NCI-H1436 treated with DMSO at 0.1 percent for 48 hours (cell line): ENCODE measurements around the gene PCBP3.
"Not testable (repeated sequence)": the region's sequence is repeated elsewhere in the genome, so short reads cannot be mapped to it uniquely, and the experiment has no call there.

Source experiments
- DNase-seq: peaks from one replicate; lab custom pipeline; 2025; lab: John Stamatoyannopoulos, UW

Gene PCBP3

DNA sequence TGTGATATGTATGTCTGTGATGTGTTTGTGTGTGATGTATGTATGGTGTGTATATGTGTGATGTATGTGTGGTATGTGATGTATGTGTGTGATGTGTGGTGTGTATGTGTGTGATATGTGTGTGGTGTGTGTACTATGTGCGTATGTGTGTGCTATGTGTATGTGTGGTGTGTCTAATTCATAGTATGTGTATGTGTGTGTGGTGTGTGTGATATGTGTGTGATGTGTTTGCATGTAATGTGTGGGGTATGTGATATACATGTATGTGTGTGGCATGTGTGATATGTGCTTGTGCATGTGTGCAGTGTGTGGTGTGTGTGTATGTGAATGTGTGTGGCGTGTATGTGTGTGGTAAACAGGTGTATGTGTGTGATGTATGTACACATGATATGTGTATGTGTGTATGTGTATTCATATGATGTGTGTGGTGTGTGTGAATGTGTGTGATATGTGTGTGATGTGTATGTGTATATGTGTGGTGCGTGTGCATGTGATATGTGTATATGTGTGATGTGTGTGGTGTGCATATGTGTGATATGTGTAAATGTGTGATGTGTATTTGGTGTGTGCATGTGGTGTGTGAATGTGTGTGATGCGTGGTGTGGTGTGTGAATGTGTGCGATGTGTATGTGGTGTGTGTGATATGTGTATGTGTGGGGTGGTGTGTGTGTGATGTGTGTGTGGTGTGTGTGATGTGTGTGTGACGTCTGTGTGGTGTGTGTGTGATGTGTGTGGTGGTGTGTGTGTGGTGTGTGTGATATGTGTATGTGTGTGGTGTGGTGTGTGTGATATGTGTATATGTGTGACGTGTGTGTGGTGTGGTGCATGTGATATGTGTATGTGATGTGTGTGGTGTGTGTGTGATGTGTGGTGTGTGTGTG, 8.0 kb upstream of the PCBP3 start:
- no peak for DNase-seq

DNA sequence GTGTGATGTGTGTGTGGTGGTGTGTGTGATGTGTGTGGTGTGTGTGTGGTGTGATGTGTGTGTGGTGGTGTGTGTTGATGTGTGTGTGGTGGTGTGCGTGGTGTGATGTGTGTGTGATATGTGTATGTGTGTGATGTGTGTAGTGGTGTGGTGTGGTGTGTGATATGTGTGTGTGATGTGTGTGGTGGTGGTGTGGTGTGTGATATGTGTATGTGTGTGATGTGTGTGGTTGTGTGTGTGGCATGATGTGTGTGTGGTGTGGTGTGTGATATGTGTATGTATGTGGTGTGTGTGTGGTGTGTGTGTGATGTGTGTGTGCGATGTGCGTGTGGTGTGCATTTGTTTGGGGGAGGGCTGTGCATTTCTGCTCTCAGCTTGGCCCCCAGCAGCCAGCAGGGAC, 7.1 kb upstream of the PCBP3 start:
- DNase-seq = no peak

DNA sequence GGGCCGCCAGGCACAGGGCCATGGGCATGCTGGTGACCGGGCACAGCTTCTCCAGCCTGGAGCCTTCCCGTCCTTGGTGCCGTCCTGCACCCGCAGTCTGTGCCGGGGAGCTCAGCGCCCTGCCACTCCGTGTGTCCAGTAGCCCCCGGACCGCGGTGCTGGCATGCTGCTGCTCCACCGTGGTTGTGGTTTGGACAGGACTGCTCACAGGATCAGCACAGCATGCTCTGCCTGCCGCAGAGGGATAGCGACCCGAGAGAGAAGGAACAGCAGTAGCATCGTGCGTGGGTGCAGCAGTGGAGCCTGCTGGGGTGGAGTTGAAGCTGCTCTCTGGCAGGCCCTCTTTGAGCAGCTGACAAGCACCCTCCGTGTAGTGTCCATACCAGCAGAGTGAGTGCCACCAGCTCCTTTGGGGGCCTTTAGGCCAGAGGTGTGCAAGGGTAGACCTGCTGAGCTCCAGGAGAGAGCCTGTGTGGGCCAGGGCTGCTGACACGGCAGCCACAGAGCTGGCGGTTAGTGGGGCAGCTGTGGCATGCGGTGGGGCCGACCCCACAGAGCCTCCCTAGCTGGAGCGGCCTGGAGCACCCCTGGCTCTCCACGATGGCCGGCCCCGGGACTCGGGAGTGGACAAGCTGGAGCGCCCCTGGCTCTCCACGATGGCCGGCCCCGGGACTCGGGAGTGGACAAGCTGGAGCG, 6.4 kb upstream of the PCBP3 start:
- DNase-seq = no peak

DNA sequence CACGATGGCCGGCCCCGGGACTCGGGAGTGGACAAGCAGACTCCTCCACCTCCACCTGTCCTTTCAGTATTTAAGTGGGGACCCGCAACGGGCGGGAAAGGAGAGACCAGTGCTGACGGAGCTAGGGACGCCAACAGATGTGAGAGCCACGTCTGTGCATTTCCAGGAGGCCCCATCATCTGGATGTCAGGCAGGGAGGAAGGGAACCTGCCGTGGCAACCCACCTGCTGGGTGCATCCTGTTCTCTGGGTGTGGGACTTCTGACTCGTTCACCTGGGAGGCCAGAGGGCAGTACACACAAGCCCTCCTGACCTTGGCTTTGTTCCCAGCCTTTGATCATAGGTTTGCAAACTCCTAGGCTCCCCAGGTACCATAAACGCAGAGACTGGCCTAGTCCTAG, 5.6 kb upstream of the PCBP3 start:
- DNase-seq = no peak

DNA sequence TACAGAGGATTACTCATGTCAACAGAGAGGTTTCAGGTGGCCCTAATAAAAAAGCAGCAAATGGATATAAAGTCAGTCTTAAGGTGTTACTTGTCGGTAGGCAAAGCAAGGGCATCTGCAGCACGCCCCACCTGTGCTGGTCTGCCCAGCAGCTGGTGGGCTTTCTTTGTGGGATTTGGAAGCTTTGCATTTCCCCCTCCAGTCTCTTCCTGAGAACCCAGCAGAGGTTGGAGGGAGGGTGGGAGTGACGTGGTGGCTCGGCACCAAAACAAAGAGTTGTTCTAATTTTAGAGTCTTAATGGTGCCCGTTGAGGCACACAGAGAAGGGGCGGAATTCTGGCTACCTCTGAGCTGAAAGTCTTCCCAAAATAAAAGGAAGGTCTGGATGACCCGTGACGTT, 4.8 kb upstream of the PCBP3 start:
- no peak for DNase-seq

DNA sequence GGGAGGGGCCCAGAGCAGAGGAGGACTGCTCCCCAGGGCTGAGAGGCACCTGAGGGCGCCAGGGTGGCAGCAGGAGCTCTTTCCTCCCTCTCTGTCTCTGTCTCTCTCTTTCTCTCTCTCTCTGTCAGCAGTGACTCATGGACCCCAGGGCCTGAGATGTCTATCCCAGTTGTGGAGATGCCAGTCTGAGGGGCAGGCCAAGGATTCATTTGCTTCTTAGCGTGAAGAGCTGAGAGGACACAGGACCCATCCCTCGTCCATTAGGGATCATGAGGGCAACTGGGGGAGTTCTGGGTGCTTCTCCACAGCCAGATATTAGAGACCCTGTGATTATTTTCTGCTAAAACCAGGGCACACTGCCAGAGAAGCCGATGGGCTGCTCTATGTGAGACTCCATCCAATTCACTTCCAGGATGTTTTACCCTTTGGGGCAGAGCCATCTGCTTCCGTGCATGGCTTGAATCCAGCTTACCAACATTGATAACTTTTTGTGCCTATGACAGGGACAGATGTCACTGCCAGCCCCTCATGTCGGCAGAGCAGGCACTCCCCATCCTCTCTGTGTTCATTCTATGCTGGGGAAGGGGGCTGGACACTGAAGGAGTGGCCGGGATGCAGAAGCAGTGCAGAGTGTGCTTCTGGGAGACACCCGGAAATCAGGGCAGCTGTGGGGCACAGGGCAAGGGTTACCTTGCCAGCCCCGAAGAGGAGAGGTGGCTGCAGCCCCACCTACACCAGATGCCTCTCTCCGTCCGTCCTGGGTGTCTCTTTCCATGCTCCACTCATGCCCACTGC, 4.1 kb upstream of the PCBP3 start:
- no peak for DNase-seq

DNA sequence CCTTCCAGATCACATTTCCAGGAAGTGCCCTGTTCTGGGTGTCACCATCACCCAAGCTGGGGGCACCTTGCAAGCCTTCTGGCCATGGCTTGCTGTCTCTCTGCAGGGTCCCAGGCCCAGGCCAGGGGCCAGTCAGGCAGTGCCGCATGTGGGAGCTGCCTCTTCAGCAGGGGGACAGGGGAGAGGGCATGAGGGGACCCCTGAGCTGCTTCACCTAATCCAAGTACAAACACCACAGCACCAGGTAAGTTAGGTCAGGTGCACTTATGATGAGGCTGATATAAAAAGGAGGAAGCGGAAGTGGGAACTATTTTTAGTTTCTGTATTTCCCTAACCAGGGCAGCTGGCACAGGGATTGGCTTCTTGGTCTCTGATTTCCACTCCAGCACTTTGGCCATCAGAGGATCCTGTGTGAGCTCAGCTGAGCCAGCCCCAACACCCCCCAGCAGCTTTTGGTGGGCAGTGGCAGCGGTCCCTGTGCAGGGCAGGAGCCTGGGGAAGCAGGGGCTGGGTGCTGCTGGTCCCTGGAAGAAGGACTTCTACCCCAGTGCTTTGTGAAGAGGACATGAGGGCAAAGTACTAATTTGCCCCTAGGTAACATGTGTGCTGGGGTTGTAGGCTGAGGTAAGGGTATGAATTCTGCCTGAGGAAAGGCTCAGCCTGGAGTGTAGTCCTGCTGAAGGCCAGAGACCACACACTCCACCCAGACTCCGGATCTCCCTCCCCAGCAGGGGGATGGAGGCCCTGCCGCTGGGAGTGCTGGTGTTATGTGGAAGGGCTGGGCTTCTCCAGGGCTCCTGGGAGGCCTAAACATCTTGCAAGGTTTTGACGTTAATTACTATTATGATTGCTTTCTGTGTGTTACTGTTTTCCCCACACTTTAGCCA, 3.3 kb upstream of the PCBP3 start:
- no peak for DNase-seq

DNA sequence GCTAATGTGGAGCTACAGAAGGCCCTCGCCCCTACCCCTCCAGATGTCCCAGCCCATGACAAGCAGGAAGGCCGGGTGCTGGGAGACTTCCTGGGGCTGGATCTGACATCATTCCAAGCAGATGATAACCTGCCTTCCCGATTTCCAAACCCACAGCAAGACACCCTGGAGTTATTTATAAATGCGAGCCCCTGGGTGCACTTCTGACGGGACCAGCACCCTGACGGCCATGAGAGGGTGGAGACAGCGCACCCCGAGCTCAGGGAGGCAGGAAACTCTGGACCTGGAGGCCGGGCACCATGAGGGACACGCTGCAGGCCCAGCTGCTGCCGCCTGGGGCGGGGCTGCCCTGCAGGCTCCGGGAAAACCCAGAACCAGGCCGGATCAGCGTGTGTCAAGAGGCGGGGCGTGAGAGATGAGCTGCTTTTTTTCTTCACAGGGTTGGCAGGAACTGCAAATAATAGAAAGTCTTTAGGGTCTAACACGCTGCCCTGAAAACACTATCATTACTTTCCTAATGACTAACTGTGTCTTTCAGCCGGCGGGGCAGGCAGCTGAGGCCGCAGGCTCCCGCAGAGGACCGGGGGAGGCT, 2.5 kb upstream of the PCBP3 start:
- DNase-seq = no peak

DNA sequence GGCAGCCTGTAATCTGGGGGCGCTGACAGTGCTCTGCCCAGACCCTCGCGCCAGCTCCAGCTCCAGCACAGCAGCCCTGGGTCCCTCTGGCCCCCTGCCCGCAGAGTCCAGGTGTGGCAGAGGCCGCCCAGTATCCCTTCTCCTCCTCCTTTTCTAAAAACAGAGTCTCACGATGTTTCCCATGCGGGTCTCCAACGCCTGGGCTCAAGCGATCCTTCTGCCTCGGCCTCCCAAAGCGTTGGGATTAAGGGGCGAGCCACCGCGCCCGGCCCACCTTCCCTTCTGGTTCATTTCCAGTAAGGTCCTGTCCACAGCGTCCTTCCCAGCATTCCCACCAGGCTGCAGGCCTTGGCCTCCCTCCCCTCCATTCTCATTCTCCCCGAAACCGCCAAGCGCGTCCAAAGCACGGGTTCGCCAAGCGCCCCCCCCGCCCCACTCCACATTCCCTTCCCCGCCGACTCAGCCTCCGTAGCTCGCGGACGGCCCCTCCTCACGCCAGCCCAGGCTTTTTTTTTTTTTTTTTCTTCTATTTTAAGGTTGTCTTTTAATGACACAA, 2.0 kb upstream of the PCBP3 start:
- DNase-seq = no peak

DNA sequence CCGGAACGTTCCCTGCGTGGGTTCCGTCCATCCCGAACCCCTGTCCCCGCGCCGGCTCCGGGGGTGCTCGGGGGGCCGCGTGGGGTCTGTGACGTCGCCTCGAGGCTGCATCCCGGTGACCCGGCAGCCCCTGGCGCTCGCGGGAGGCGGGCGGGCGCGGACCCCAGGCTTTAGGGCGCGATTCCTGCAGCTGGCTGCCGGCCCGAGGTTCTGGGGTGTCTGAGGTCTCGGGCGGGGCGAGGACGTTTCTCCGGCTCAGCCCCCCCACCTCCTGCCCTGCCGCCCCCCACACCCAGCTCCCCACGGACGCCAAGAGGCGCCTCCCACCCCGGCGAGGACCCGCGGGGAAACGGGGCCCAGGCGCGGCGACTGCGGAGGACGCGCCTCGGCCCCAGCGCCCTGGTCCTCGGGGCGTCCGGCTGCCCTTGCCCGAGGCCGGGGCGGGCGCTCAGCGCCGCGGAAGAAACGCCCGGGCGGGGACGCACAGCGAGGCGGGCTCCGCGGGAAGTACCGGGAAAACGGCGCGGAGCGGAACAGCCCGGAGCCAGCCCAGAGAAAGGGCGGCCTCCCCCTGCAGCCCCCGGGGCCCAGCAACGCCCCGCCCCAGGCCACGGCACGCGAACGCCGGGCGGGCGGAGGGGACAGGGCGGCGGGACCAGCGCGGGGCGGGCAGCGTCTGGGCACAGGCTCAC, 1.3 kb upstream of the PCBP3 start:
- no peak for DNase-seq

DNA sequence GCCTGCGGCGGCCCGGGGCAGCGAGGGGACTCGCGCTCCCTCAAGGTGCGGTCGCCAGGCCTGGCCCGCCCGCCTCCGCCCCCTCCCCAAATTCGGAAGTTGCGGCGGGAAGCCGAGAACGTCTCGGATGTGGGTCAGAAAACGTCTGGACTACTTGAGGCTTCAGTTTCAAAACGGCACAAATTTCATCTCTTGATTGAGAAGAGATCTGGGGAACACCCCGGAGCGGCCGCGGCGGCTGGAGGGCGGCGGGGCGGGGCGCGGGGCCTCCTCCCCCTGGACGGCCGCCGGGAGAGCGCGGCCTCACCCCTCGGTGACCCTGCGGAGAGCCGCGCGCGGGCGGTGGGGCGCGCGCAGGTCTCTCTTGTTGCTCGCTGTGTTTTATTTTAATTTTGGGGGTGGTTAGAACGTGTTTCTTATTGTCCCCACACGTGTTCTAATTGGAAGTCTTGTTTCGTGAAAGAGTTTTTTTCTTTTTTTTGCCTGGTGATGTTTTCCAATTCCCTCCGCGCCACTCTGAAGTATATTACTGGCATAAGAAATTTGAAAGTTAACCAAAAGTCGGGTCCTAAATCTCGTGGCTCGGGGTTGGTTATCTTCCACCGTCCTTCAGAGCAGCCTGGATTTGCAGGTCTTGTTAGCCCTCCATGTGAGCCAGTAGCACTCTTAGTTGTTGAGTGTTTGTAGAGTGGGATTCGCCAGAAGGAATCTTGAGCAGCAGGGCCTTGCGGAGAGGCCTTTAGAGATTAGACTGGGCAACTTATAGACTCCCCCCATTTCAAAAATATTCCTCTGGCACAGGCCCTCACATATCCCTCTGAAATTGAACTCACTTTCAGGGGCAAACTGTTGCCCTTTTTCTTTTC, 749 bp downstream of the PCBP3 start:
- DNase-seq = no peak

DNA sequence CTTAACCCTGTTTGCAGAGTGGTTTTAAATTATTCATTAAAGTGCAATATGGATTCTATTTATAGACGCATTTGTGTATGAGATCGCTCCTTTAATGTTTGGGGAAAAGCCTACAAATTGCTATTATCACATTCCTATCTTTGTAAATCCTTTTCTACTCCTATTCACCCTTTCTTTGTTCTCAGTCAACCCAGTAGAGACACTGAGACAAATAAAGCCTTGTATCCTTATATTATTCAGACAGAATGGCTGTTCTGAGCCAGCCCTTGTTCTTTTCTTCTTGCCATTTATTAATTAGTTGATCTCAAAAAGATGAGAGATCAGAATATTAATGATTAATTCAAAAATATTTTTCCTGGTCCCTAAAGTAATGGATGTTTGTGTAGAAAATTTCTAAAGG, 8.4 kb downstream of the PCBP3 start:
- DNase-seq = no peak

DNA sequence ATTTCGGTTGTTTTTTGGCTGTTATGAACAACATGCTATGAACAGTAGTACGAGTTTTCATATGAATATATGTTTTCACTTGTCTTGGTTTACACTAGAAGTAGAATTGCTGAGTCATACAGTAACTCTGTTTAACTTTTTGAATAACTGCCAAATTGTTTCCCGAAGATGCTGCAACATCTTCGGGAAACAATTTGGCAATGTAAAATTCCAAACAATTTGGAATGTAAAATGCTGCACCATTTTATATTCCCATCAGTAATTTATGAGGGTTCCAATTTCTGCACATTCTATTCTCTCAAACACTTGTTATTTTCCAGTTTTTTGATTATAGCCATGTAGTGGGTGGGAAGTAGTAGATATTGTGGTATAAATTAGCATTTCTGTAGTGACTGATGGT, 11.6 kb downstream of the PCBP3 start:
- no peak for DNase-seq

DNA sequence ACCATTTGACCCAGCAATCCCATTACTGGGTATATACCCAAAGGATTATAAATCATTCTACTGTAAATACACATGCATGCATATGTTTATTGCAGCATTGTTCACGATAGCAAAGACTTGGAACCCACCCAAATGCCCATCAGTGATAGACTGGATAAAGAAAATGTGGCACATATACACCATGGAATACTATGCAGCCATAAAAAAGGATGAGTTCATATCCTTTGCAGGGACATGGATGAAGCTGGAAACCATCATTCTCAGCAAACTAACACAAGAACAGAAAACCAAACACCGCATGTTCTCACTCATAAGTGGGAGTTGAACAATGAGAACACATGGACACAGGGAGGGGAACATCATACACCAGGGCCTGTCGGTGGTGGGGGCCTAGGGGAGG, 12.6 kb downstream of the PCBP3 start:
- DNase-seq = not testable (repeated sequence)

DNA sequence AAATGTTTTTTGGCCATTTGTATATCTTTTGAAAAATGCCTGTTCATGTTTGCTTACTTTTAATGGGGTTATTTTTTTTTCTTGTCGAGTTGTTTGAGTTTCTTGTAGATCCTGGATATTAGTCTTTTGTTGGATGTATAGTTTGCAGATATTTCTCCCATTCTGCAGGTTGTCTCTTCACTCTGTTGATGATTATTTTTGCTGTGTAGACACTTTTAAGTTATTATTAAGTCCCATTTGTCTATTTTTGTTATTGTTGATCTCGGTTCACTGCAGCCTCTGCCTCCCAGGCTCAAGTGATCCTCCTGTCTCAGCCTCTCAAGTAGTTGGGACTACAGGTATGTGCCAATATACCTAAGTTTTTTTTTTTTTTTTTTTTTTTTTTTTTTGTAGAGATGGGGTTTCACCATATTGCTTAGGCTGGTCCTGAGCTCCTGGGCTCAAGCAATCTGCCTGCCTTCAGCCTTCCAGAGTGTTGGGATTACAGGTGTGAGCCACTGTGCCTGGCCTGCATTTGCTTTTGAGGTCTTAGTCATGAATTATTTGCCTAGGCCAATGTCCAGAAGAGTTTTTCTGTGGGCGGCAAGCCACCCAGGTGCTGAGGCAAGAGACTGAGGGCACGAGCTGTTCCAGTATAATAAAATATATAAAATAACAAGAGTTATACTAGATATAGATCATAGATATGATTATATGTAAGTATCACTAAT, 18.5 kb downstream of the PCBP3 start:
- DNase-seq = not testable (repeated sequence)

DNA sequence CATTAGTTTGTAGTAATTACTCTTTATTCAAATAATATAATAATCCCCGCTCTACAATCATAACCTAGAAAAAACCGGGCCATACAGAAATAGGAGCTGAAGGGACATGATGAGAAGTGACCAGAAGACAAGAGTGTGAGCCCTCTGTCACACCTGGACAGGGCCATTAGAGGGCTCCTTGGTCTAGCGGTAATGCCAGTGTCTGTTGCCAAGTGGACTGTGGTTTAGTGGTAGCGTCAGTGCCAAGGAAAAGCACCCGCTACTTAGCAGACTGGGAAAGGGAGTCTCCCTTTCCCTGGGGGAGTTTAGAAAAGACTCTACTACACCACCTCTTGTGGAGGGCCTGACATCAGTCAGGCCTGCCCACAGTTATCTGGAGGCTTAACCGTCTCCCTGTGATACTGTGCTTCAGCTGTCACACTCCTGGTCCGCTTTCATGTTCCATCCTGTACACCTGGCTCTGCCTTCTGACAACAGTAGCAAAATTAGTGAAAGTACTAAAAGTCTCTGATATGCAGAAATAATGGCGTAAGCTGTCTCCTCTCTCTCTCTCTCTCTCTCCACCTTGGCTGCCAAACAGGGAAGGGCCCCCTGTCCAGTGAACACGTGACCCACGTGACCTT, 19.2 kb downstream of the PCBP3 start:
- not testable (repeated sequence) for DNase-seq

DNA sequence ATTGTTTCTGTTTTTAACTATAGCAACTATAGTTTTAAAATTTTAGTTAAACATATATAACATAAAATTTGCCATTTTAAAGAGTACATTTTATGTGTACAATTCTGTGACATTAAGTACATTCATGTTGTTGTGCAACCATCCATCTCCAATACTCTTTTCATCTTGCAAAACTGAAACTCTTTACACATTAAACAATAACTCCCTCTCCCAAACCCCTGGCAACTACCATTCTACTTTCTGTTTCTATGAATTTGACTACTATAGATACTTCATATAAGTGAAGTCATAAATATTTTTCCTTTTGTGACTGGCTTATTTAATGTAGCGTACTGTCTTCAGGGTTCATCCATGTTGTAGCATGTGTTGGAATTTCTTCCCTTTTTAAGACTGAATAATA, 25.9 kb downstream of the PCBP3 start:
- no peak for DNase-seq

DNA sequence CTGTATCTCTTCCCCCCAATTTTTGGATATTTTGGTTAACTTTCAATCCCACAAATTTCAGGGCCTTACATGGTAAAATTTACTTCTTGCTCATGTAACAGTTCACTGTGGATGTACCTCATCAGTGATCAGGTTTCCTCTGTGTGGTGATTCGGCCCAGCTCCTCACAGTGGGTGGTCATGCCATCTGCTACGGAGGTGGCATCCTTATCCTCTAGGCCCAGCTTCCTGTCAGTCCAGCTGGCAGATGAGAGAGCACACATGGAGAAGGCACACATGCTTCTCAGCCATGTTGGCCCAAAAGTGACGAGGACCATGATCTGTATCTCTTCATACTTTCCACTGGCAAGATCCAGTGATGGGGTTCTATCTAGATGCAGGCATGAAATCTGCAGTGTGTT, 27.2 kb downstream of the PCBP3 start:
- DNase-seq = no peak
